Panc1 (cell line): ENCODE measurements around the gene MSANTD1.

Experiments used
- TCF7L2 ChIP-seq: IDR thresholded peaks from 2 replicates; pipeline ENCODE4 v1.6.1; 2011; ENCODE audit warnings: mild to moderate bottlenecking, low read depth, low read length, inconsistent platforms
- TF ChIP-seq, protein P1 (sequence below): fragments of 450-650 bp; IDR thresholded peaks from 2 replicates; pipeline ENCODE4 v1.5.1; 2017; ENCODE audit warnings: mild to moderate bottlenecking
- TF ChIP-seq, protein P2 (sequence below), 2 experiments: IDR thresholded peaks; 2 replicates each; pipeline ENCODE4 v1.6.1; 2011 to 2012; ENCODE audit warnings: low read depth in 2 of 2, control low read depth in 1 of 2, low read length in 1 of 2, mild to moderate bottlenecking in 1 of 2, moderate library complexity in 1 of 2; ENCODE audit not compliant: insufficient read depth in 1 of 2

DNA sequence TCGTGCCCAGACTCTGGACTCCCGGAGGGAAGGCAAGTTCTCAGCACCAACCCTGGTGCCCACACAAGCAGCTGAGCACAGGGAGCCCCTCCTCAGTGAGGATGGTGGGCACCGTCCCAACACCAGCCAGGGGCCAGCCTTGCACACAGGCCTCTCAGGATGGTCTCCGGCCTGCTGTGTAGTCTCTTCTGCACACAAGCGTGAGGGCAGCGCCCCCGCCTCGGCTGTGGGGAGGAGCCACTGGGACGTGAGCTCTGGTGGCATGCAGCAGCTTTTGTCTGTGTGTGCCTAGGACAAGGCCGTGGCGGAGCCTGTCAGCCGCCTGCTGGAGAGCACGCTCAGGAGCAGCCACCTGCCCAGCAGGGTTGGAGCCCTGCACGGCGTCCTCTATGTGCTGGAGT, 16.1 kb upstream of the MSANTD1 start:
- TF ChIP-seq, protein P1, sequence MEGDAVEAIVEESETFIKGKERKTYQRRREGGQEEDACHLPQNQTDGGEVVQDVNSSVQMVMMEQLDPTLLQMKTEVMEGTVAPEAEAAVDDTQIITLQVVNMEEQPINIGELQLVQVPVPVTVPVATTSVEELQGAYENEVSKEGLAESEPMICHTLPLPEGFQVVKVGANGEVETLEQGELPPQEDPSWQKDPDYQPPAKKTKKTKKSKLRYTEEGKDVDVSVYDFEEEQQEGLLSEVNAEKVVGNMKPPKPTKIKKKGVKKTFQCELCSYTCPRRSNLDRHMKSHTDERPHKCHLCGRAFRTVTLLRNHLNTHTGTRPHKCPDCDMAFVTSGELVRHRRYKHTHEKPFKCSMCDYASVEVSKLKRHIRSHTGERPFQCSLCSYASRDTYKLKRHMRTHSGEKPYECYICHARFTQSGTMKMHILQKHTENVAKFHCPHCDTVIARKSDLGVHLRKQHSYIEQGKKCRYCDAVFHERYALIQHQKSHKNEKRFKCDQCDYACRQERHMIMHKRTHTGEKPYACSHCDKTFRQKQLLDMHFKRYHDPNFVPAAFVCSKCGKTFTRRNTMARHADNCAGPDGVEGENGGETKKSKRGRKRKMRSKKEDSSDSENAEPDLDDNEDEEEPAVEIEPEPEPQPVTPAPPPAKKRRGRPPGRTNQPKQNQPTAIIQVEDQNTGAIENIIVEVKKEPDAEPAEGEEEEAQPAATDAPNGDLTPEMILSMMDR = no peak
- TF ChIP-seq TCF7L2 = no peak
- TF ChIP-seq, protein P2, sequence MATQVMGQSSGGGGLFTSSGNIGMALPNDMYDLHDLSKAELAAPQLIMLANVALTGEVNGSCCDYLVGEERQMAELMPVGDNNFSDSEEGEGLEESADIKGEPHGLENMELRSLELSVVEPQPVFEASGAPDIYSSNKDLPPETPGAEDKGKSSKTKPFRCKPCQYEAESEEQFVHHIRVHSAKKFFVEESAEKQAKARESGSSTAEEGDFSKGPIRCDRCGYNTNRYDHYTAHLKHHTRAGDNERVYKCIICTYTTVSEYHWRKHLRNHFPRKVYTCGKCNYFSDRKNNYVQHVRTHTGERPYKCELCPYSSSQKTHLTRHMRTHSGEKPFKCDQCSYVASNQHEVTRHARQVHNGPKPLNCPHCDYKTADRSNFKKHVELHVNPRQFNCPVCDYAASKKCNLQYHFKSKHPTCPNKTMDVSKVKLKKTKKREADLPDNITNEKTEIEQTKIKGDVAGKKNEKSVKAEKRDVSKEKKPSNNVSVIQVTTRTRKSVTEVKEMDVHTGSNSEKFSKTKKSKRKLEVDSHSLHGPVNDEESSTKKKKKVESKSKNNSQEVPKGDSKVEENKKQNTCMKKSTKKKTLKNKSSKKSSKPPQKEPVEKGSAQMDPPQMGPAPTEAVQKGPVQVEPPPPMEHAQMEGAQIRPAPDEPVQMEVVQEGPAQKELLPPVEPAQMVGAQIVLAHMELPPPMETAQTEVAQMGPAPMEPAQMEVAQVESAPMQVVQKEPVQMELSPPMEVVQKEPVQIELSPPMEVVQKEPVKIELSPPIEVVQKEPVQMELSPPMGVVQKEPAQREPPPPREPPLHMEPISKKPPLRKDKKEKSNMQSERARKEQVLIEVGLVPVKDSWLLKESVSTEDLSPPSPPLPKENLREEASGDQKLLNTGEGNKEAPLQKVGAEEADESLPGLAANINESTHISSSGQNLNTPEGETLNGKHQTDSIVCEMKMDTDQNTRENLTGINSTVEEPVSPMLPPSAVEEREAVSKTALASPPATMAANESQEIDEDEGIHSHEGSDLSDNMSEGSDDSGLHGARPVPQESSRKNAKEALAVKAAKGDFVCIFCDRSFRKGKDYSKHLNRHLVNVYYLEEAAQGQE (IDR thresholded peaks at IDR 0.05; ENCODE audit: insufficient read depth in 1 of 2, low read depth in 2 of 2, low read length in 1 of 2) = no peak
